HCT116 (cell line): ENCODE data around the gene SPATS1. TPM values are rescaled to one million over a fixed set of nuclear protein-coding genes. Genes with fewer than 3 reads are reported as not detected.

Experiments
- ATAC-seq: fragments of 200-7000 bp; cut with Tn5 transposase; 2 replicates; pipeline ENCODE4 v1.9.1; 2020; ENCODE audit warnings: mild to moderate bottlenecking, moderate library complexity
- BruUV-seq: library from RNA; stranded (reverse); fragments of 400-500 nt; replicated peaks from 2 replicates; lab custom pipeline; 2021; lab: Mats Ljungman, UMichigan
- CTCF ChIA-PET: fragments of 300-600 bp; sonication (Branson Sonifier 250); formaldehyde crosslinking; loops from one replicate; lab custom pipeline; 2021; ENCODE audit warnings: antibody characterized with exemption; lab: Charles Lee
- POLR2A ChIA-PET: fragments of 300-600, 350-600 bp; sonication (Branson Sonifier 250); formaldehyde crosslinking; loops from one replicate; lab custom pipeline; 2021; ENCODE audit warnings: antibody characterized with exemption; lab: Charles Lee
- RAD21 ChIA-PET, 2 experiments: fragments of 300-600 bp; sonication (Branson Sonifier 250); formaldehyde crosslinking; loops; one replicate each; lab custom pipeline; 2023; ENCODE audit warnings: low total read pairs in 2 of 2; ENCODE audit not compliant: uncharacterized antibody in 2 of 2, unreplicated experiment in 2 of 2, low non-redundant PET in 1 of 2; lab: Charles Lee
- DNase-seq: peaks from one replicate; pipeline ENCODE4 v3.0.0-alpha.2; 2010; ENCODE audit warnings: low read depth, low spot score
- H2AFZ ChIP-seq: fragments of 200-600 bp; shearing (Covaris generic), sonication (generic); 2 replicates; pipeline ENCODE4 v1.6.1; 2017; ENCODE audit warnings: low read depth, mixed run types, mixed read lengths, antibody characterized with exemption, low read length; ENCODE audit not compliant: poor library complexity, severe bottlenecking
- H3K27ac ChIP-seq: 2 replicates; pipeline ENCODE4 v1.5.1; 2012; ENCODE audit warnings: low read depth, low read length
- H3K27me3 ChIP-seq: fragments of 200-600 bp; sonication (generic); 2 replicates; pipeline ENCODE4 v1.6.1; 2016; ENCODE audit warnings: mixed run types, low read length, mixed read lengths; ENCODE audit not compliant: insufficient read depth
- H3K36me3 ChIP-seq, 2 experiments: fragments of 200-500 bp in 1 of 2; fragments of 200-600 bp in 1 of 2; sonication (Bioruptor generic) in 1 of 2; sonication (generic) in 1 of 2; 2 replicates each; pipeline versions ENCODE4 v1.5.1 to v1.6.1; 2014 to 2016; ENCODE audit warnings: low read length in 2 of 2, inconsistent platforms in 1 of 2, mixed read lengths in 1 of 2, mixed run types in 1 of 2; ENCODE audit not compliant: insufficient read depth in 2 of 2, control insufficient read depth in 1 of 2
- H3K4me1 ChIP-seq, 2 experiments: fragments of 200-600 bp in 1 of 2; sonication (generic) in 1 of 2; 2 replicates each; pipeline versions ENCODE4 v1.5.1 to v1.6.1; 2012 to 2017; ENCODE audit warnings: low read length in 2 of 2, inconsistent platforms in 1 of 2, mild to moderate bottlenecking in 1 of 2, mixed read lengths in 1 of 2, mixed run types in 1 of 2, moderate library complexity in 1 of 2; ENCODE audit not compliant: insufficient read depth in 2 of 2, control insufficient read depth in 1 of 2
- H3K4me2 ChIP-seq: fragments of 200-600 bp; sonication (generic); 2 replicates; pipeline ENCODE4 v1.6.1; 2017; ENCODE audit warnings: mixed run types, low read length, mixed read lengths
- H3K4me3 ChIP-seq, 2 experiments: fragments of 200-600 bp in 1 of 2; sonication (generic) in 1 of 2; replicated peaks in 1 of 2; 2 replicates each; pipeline ENCODE4 v1.5.1; 2011 to 2016; ENCODE audit warnings: low read length in 2 of 2, control low read depth in 1 of 2, low read depth in 1 of 2, mild to moderate bottlenecking in 1 of 2, mixed read lengths in 1 of 2, mixed run types in 1 of 2
- H3K79me2 ChIP-seq: fragments of 200-600 bp; sonication (generic); 2 replicates; pipeline ENCODE4 v1.6.1; 2017; ENCODE audit warnings: mild to moderate bottlenecking, mixed run types, low read length, moderate library complexity, mixed read lengths; ENCODE audit not compliant: insufficient read depth
- H3K9ac ChIP-seq: fragments of 200-600 bp; sonication (generic); 2 replicates; pipeline ENCODE4 v1.6.1; 2016; ENCODE audit warnings: low read length, mixed read lengths
- H3K9me2 ChIP-seq: fragments of 200-600 bp; sonication (generic), shearing (Covaris generic); 2 replicates; pipeline ENCODE4 v1.6.1; 2017; ENCODE audit warnings: mixed run types, mild to moderate bottlenecking, moderate library complexity; ENCODE audit not compliant: insufficient read depth
- H3K9me3 ChIP-seq, 2 experiments: fragments of 200-500 bp in 1 of 2; fragments of 200-600 bp in 1 of 2; sonication (Bioruptor generic) in 1 of 2; sonication (generic) in 1 of 2; 2 replicates each; pipeline ENCODE4 v1.6.1; 2014 to 2017; ENCODE audit warnings: low read length in 2 of 2, mixed read lengths in 2 of 2, inconsistent platforms in 1 of 2, low read depth in 1 of 2, mild to moderate bottlenecking in 1 of 2, mixed run types in 1 of 2, moderate library complexity in 1 of 2; ENCODE audit not compliant: control insufficient read depth in 1 of 2, insufficient read depth in 1 of 2
- H4K20me1 ChIP-seq: fragments of 200-600 bp; sonication (generic), shearing (Covaris generic); 2 replicates; pipeline ENCODE4 v1.6.1; 2017; ENCODE audit warnings: mixed run types, mild to moderate bottlenecking, moderate library complexity; ENCODE audit not compliant: insufficient read depth
- ELF1 ChIP-seq: IDR thresholded peaks from 2 replicates; pipeline ENCODE4 v1.6.1; 2012; ENCODE audit warnings: low read depth, borderline replicate concordance
- JUND ChIP-seq: IDR thresholded peaks from 2 replicates; pipeline ENCODE4 v1.6.1; 2012
- POLR2AphosphoS5 ChIP-seq: IDR thresholded peaks from 2 replicates; pipeline ENCODE4 v1.6.1; 2011; ENCODE audit warnings: mild to moderate bottlenecking, low read depth, low read length, moderate library complexity
- SIN3A ChIP-seq: IDR thresholded peaks from 2 replicates; pipeline ENCODE4 v1.6.1; 2012; ENCODE audit warnings: low read depth
- TCF7L2 ChIP-seq: IDR thresholded peaks from 2 replicates; pipeline ENCODE4 v1.7.0; 2011; ENCODE audit warnings: borderline replicate concordance, inconsistent platforms; ENCODE audit not compliant: insufficient read depth, insufficient read length; ENCODE audit errors: extremely low read depth
- ZFX ChIP-seq: fragments of 450-650 bp; IDR thresholded peaks from 2 replicates; pipeline ENCODE4 v1.6.1; 2017
- intact Hi-C: fragments of 100-400 bp; cut with micrococcal nuclease; formaldehyde crosslinking; loops from 2 replicates; pipeline ENCODE4 v1.10.0; 2022
- total RNA-seq: library from RNA; stranded (reverse); gene quantifications from one replicate; pipeline ENCODE4 v1.2.1, GENCODE V29; 2021; ENCODE audit not compliant: unreplicated experiment
- TF ChIP-seq, protein P1 (sequence below): IDR thresholded peaks from 2 replicates; pipeline ENCODE4 v1.6.1; 2012
- TF ChIP-seq, protein P2 (sequence below): IDR thresholded peaks from 2 replicates; pipeline ENCODE4 v1.6.1; 2011; ENCODE audit warnings: mild to moderate bottlenecking, low read length, moderate library complexity; ENCODE audit not compliant: insufficient replicate concordance; ENCODE audit errors: extremely low read depth

The SPATS1 gene
- total RNA-seq, 1 experiment from 2014 or later = not detected

DNA sequence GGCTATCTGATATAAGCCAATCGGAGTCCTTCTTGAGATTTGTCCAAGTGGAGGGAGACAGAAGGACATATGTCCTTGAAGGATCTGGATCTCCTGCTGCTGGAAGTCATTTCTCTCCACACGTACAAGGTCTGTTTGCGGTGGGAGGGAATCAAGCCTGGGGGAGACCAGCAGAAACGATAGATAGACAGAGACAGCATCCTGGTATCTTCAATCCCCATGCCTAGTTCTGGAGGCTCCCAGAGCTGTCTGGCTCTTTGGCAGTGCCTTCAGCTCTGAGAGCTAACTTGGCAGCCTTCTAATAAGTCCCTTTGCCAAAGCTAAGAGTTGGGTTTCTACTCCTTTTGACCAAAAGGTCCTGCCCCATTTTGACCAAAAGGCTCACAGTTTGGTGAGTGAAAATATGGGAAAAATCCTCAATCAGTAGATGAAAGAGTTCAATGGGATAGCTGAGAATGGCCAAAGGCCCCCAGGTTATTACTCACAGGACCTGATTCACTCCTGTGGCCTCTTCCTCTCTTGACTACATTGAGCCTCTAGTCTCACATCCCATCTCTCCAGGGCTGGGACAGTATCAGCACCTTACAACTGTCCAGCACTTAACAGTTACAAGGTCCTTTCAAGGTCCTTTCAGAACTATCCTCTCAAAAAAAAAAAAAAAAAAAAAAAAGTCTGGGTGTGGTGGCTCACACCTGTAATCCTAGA, 49.6 kb upstream of the SPATS1 start:
- RAD21 ChIA-PET = no interaction called here
- peaks cover 4 to 9% of the 10 kb centered on the region in 2 experiments; a peak in 3 of 4 replicates for H3K4me1 ChIP-seq
- no peaks in the 10 kb centered on the region for H3K9me2 ChIP-seq
- H4K20me1 ChIP-seq = no peaks in the 10 kb centered on the region
- CTCF ChIA-PET = interaction anchor here (1.0 kb wide), 1 partner anchor 20 kb away, joined by 3 read pairs; the partner anchor contains the start of gene AARS2
- H3K27me3 ChIP-seq = peaks cover 14% of the 10 kb centered on the region
- no peak overlapping the region for H3K27ac ChIP-seq
- intact Hi-C loops = no loop called here
- H3K4me2 ChIP-seq = no peak overlapping the region
- no peaks in the 10 kb centered on the region for H3K79me2 ChIP-seq
- BruUV-seq = no TSS peak
- no peaks in the 10 kb centered on the region for H3K36me3 ChIP-seq
- no peaks in the 10 kb centered on the region for H3K9me3 ChIP-seq
- POLR2A ChIA-PET = interaction anchor here (0.7 to 1.0 kb wide), 3 partner anchors 16 to 133 kb away, joined by 3 read pairs; no protein-coding TSS in a partner anchor
- H2AFZ ChIP-seq = no peak overlapping the region
- no peak for DNase-seq
- H3K9ac ChIP-seq = no peak overlapping the region
- H3K4me3 ChIP-seq = no peak overlapping the region
- no peak for ATAC-seq
- no peak for TF ChIP-seq SIN3A
- TF ChIP-seq ZFX = no peak
- TF ChIP-seq, protein P1, sequence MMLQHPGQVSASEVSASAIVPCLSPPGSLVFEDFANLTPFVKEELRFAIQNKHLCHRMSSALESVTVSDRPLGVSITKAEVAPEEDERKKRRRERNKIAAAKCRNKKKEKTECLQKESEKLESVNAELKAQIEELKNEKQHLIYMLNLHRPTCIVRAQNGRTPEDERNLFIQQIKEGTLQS = no peak
- TF ChIP-seq, protein P2, sequence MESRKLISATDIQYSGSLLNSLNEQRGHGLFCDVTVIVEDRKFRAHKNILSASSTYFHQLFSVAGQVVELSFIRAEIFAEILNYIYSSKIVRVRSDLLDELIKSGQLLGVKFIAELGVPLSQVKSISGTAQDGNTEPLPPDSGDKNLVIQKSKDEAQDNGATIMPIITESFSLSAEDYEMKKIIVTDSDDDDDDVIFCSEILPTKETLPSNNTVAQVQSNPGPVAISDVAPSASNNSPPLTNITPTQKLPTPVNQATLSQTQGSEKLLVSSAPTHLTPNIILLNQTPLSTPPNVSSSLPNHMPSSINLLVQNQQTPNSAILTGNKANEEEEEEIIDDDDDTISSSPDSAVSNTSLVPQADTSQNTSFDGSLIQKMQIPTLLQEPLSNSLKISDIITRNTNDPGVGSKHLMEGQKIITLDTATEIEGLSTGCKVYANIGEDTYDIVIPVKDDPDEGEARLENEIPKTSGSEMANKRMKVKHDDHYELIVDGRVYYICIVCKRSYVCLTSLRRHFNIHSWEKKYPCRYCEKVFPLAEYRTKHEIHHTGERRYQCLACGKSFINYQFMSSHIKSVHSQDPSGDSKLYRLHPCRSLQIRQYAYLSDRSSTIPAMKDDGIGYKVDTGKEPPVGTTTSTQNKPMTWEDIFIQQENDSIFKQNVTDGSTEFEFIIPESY = no peak
- TF ChIP-seq POLR2AphosphoS5 = no peak
- TF ChIP-seq TCF7L2 = no peak
- no peak for TF ChIP-seq JUND
- TF ChIP-seq ELF1 = no peak
